K562 (cell line): ENCODE measurements around the gene KARS1. TPM values are rescaled to one million over a fixed set of nuclear protein-coding genes. Genes with fewer than 3 reads are reported as not detected.

Source experiments
- BRF1 ChIP-seq: IDR thresholded peaks from 3 replicates; pipeline ENCODE4 v1.6.1; 2011; ENCODE audit warnings: borderline replicate concordance, mild to moderate bottlenecking; ENCODE audit not compliant: insufficient read length; ENCODE audit errors: extremely low read depth
- CBX2 ChIP-seq: fragments of 200-600 bp; sonication (generic); IDR thresholded peaks from one replicate; pipeline ENCODE4 v1.6.1; 2012; ENCODE audit warnings: mild to moderate bottlenecking, low read length, inconsistent platforms; ENCODE audit not compliant: insufficient read depth, poor library complexity, severe bottlenecking
- COPS2 ChIP-seq: fragments of 450-650 bp; conservative IDR thresholded peaks from 2 replicates; pipeline ENCODE4 v1.6.1; 2016; ENCODE audit warnings: mild to moderate bottlenecking, moderate library complexity
- EGR1 ChIP-seq: fragments of 450-650 bp; conservative IDR thresholded peaks from 2 replicates; pipeline ENCODE4 v1.6.1; 2017; ENCODE audit warnings: mild to moderate bottlenecking
- EZH2 ChIP-seq: IDR thresholded peaks from 2 replicates; pipeline ENCODE4 v1.6.1; 2012; ENCODE audit warnings: low read depth, mild to moderate bottlenecking, inconsistent platforms, low read length, borderline replicate concordance
- JUN ChIP-seq, 2 experiments: sonication (generic) in 1 of 2; formaldehyde crosslinking in 1 of 2; IDR thresholded peaks; 2 replicates each; pipeline versions ENCODE4 v1.6.1 to v1.8.0; 2012 to 2022; ENCODE audit warnings: borderline replicate concordance in 2 of 2, mild to moderate bottlenecking in 2 of 2, improper control_type of control experiment in 1 of 2, low read depth in 1 of 2, low read length in 1 of 2, missing genetic modification reagents in 1 of 2
- NFIC ChIP-seq: fragments of 450-650 bp; IDR thresholded peaks from 2 replicates; pipeline ENCODE4 v1.6.1; 2017; ENCODE audit warnings: mild to moderate bottlenecking, inconsistent platforms
- PKNOX1 ChIP-seq: fragments of 450-650 bp; IDR thresholded peaks from 2 replicates; pipeline ENCODE4 v1.6.1; 2016
- POLR2AphosphoS2 ChIP-seq: IDR thresholded peaks from 2 replicates; pipeline ENCODE4 v1.6.1; 2012; ENCODE audit warnings: low read length, improper control_type of control experiment
- SLC30A9 ChIP-seq: fragments of 250-450 bp; sonication (Bioruptor Pico); IDR thresholded peaks from 2 replicates; pipeline ENCODE4 v1.8.0; 2022; ENCODE audit warnings: mild to moderate bottlenecking, moderate library complexity
- SNIP1 ChIP-seq: fragments of 450-650 bp; IDR thresholded peaks from 2 replicates; pipeline ENCODE4 v1.7.1; 2017; ENCODE audit warnings: low read depth, mild to moderate bottlenecking
- SOX6 ChIP-seq: fragments of 450-650 bp; IDR thresholded peaks from 2 replicates; pipeline ENCODE4 v1.6.1; 2014; ENCODE audit warnings: mild to moderate bottlenecking
- TFAP4 ChIP-seq: sonication (generic); formaldehyde crosslinking; IDR thresholded peaks from 2 replicates; pipeline ENCODE4 v1.8.0; 2022; ENCODE audit warnings: missing genetic modification reagents, mild to moderate bottlenecking, moderate library complexity, borderline replicate concordance
- ZNF12 ChIP-seq: sonication (generic); formaldehyde crosslinking; IDR thresholded peaks from 2 replicates; pipeline ENCODE4 v1.4.0; 2020; ENCODE audit warnings: mild to moderate bottlenecking, missing genetic modification reagents
- ZNF174 ChIP-seq: fragments of 250-450 bp; sonication (Bioruptor Pico); IDR thresholded peaks from 2 replicates; pipeline ENCODE4 v1.4.0; 2020; ENCODE audit warnings: mild to moderate bottlenecking
- ZNF318 ChIP-seq, 2 experiments: fragments of 450-650 bp; IDR thresholded peaks; 2 replicates each; pipeline ENCODE4 v1.6.1; 2016; ENCODE audit warnings: mild to moderate bottlenecking in 2 of 2, borderline replicate concordance in 1 of 2, low read depth in 1 of 2, moderate library complexity in 1 of 2
- ZNF764 ChIP-seq: fragments of 250-450 bp; sonication (Bioruptor Pico); IDR thresholded peaks from 2 replicates; pipeline ENCODE4 v1.4.0; 2020; ENCODE audit warnings: low read depth, mild to moderate bottlenecking, moderate library complexity
- ZNF785 ChIP-seq: fragments of 250-450 bp; sonication (Bioruptor Pico); IDR thresholded peaks from 2 replicates; pipeline ENCODE4 v1.4.0; 2020; ENCODE audit warnings: mild to moderate bottlenecking
- polyA plus RNA-seq, 8 experiments: library from polyadenylated mRNA; depleted of rRNA in 4 of 8; stranded (reverse) in 5 of 8; unstranded in 3 of 8; fragments of >200 nt; fragmentation: Nextera tagmentation in 2 of 8; fragmentation: Illumina TruSeq in 1 of 8; extraction: Ambion mirVana in 2 of 8; extraction: Trizol in 1 of 8; gene quantifications; 2 replicates each; pipeline versions ENCODE4 v1.2.1 to v1.2.3, GENCODE V29; 2011 to 2014; ENCODE audit warnings: inconsistent platforms in 1 of 8, missing spikeins in 1 of 8
- total RNA-seq, 7 experiments: library from RNA; depleted of rRNA in 6 of 7; stranded (reverse); fragments of >200 nt in 6 of 7; fragmentation: Illumina TruSeq in 2 of 7; extraction: Trizol in 2 of 7; gene quantifications; 2 replicates each; pipeline versions ENCODE4 v1.2.1 to v1.2.3, GENCODE V29; 2011 to 2021; ENCODE audit warnings: low replicate concordance in 1 of 7

Gene KARS1
- total and polyA plus RNA-seq, 9 of the 15 experiments (the other 6 are each of a cell fraction or from before 2014, with no cell fraction given) = 223 to 386 (median 304) TPM

GRCh38 chr16:75624921-75625334 is 22.5 kb downstream of the KARS1 start (continued):
- no peak for TF ChIP-seq ZNF318 (IDR thresholded peaks at IDR 0.05; ENCODE audit: borderline replicate concordance in 1 of 2, low read depth in 1 of 2)
- TF ChIP-seq JUN (IDR thresholded peaks at IDR 0.05; ENCODE audit: borderline replicate concordance, low read depth, low read length) = peak; percentile 94
- no peak for TF ChIP-seq JUN (CRISPR knock-in tag; IDR thresholded peaks at IDR 0.05; ENCODE audit: borderline replicate concordance)
- TF ChIP-seq SOX6 = peak; percentile 70; the same call in 1 of the 2 replicates
- TF ChIP-seq TFAP4 (CRISPR knock-in tag) = no peak
- no peak for TF ChIP-seq ZNF785
- no peak for TF ChIP-seq SLC30A9
- TF ChIP-seq EZH2 = no peak
- TF ChIP-seq CBX2 = no peak
- no peak for TF ChIP-seq ZNF764 (CRISPR knock-in tag)
- TF ChIP-seq POLR2AphosphoS2 = no peak
- peak; percentile 56 for TF ChIP-seq NFIC
- no peak for TF ChIP-seq ZNF12 (CRISPR knock-in tag)
- TF ChIP-seq ZNF174 (CRISPR knock-in tag) = no peak
- no peak for TF ChIP-seq COPS2
- TF ChIP-seq EGR1 = no peak
- no peak for TF ChIP-seq BRF1
- TF ChIP-seq PKNOX1 = no peak
- no peak for TF ChIP-seq SNIP1
